Measurements from ENCODE around the gene TSSK3. TPM values are rescaled to one million over a fixed set of nuclear protein-coding genes. Genes with fewer than 3 reads are reported as not detected.

TSSK3 gene
- total and polyA plus RNA-seq, 9 of the 15 experiments (the other 6 are each of a cell fraction or from before 2014, with no cell fraction given) = 0.27 to 2.8 (median 1.9) TPM

- TF ChIP-seq AFF1 (IDR thresholded peaks at IDR 0.05; ENCODE audit: low read depth in 1 of 2, partially characterized antibody in 2 of 2) (no peak), PHF20 (IDR thresholded peaks at IDR 0.05; ENCODE audit: partially characterized antibody) (no peak), CEBPG (CRISPR knock-in tag; IDR thresholded peaks at IDR 0.05) (no peak), CEBPG (tag; conservative IDR thresholded peaks at IDR 0.05 in 1 of 2, IDR thresholded peaks at IDR 0.05 in 1 of 2) (no peak), E2F3 (CRISPR knock-in tag; IDR thresholded peaks at IDR 0.05) (no peak), KHSRP (IDR thresholded peaks at IDR 0.05) (no peak), PBX2 (CRISPR knock-in tag; IDR thresholded peaks at IDR 0.05; ENCODE audit: low read depth) (no peak), PBX2 (tag; conservative IDR thresholded peaks at IDR 0.05; ENCODE audit: low read depth) (0 out of 2 replicates have a peak, but pooled peaks have one; percentile 7), SIRT6 (IDR thresholded peaks at IDR 0.05; ENCODE audit: low read depth, low read length) (no peak), C11orf30 (IDR thresholded peaks at IDR 0.05; ENCODE audit: low read depth) (no peak), NR2F6 (CRISPR knock-in tag; IDR thresholded peaks at IDR 0.05) (no peak), ZBTB33 (CRISPR knock-in tag; IDR thresholded peaks at IDR 0.05) (no peak), ZNF324 (CRISPR knock-in tag; IDR thresholded peaks at IDR 0.05) (no peak), GTF2F1 (IDR thresholded peaks at IDR 0.05; ENCODE audit: low read depth, low read length) (no peak)
Measured at GRCh38 chr1:32386676-32387392, 24.5 kb downstream of the TSSK3 start (continued).
